BE2C (cell line): ENCODE results near the gene AOC1.

Experiments
- DNase-seq: peaks from one replicate; pipeline ENCODE4 v3.0.0-alpha.2; 2020
- H3K27me3 ChIP-seq: fragments of 250-450 bp; sonication (Bioruptor Pico); 2 replicates; pipeline ENCODE4 v1.5.1; 2020; ENCODE audit warnings: mild to moderate bottlenecking
- H3K36me3 ChIP-seq: fragments of 250-450 bp; sonication (Bioruptor Pico); 2 replicates; pipeline ENCODE4 v1.5.1; 2020; ENCODE audit warnings: mild to moderate bottlenecking
- H3K4me1 ChIP-seq: fragments of 250-450 bp; sonication (Bioruptor Pico); 2 replicates; pipeline ENCODE4 v1.5.1; 2020
- H3K4me3 ChIP-seq: 2 replicates; pipeline ENCODE4 v1.5.1; 2011; ENCODE audit warnings: low read depth, low read length
- H3K9me3 ChIP-seq: fragments of 250-450 bp; sonication (Bioruptor Pico); 2 replicates; pipeline ENCODE4 v1.5.1; 2020
- CTCF ChIP-seq: IDR thresholded peaks from 2 replicates; pipeline ENCODE4 v1.5.1; 2012; ENCODE audit warnings: mild to moderate bottlenecking, low read depth, low read length

Gene AOC1

GRCh38 chr7:150848561-150849115 lies 3.7 kb upstream of the AOC1 start:
- no peak for DNase-seq
- H3K27me3 ChIP-seq = no peaks in the 10 kb centered on the region
- TF ChIP-seq CTCF = no peak

GRCh38 chr7:150849204-150849775 lies 3.0 kb upstream of the AOC1 start:
- no peak for DNase-seq
- no peaks in the 10 kb centered on the region for H3K9me3 ChIP-seq
- no peaks in the 10 kb centered on the region for H3K27me3 ChIP-seq
- no peaks in the 10 kb centered on the region for H3K4me1 ChIP-seq
- no peaks in the 10 kb centered on the region for H3K36me3 ChIP-seq
- no peak for TF ChIP-seq CTCF
- no peak overlapping the region for H3K4me3 ChIP-seq

More at GRCh38 chr7:150848561-150849115, 3.7 kb upstream of the AOC1 start:
- Histone ChIP-seq H3K9me3 (no peaks in the 10 kb centered on the region), H3K4me3 (no peak overlapping the region), H3K4me1 (no peaks in the 10 kb centered on the region), H3K36me3 (no peaks in the 10 kb centered on the region)

GRCh38 chr7:150850273-150850672 lies 2.0 kb upstream of the AOC1 start:
- no peaks in the 10 kb centered on the region for H3K36me3 ChIP-seq
- no peak overlapping the region for H3K4me3 ChIP-seq
- TF ChIP-seq CTCF = no peak
- H3K9me3 ChIP-seq = no peaks in the 10 kb centered on the region
- no peak for DNase-seq
- H3K27me3 ChIP-seq = no peaks in the 10 kb centered on the region
- H3K4me1 ChIP-seq = no peaks in the 10 kb centered on the region

- Histone ChIP-seq H3K4me1 (no peaks in the 10 kb centered on the region), H3K27me3 (no peaks in the 10 kb centered on the region), H3K9me3 (no peaks in the 10 kb centered on the region), H3K4me3 (no peak overlapping the region), H3K36me3 (no peaks in the 10 kb centered on the region)
- TF ChIP-seq CTCF = no peak
- no peak for DNase-seq
These were observed 586 bp upstream of the AOC1 start for GRCh38 chr7:150851492-150852370.

- Histone ChIP-seq H3K4me1 (no peaks in the 10 kb centered on the region), H3K4me3 (no peak overlapping the region), H3K9me3 (no peaks in the 10 kb centered on the region), H3K36me3 (no peaks in the 10 kb centered on the region), H3K27me3 (no peaks in the 10 kb centered on the region)
- TF ChIP-seq CTCF = no peak
- no peak for DNase-seq
These were observed 2.0 kb downstream of the AOC1 start for GRCh38 chr7:150854066-150855000.
